ENCODE results near the gene FAM83D. TPM values are rescaled to one million over a fixed set of nuclear protein-coding genes. Genes with fewer than 3 reads are reported as not detected.

Gene FAM83D
- polyA plus RNA-seq, 2 of the 4 experiments (the other 2 are of a cell fraction): 57.1 to 58.3 TPM

GRCh38 chr20:38945012-38945411, 18.8 kb downstream of the FAM83D start:
- Histone ChIP-seq H3K9me3 (no peaks in the 10 kb centered on the region), H3K4me3 (no peak overlapping the region), H3K4me1 (no peaks in the 10 kb centered on the region), H3K27ac (no peak overlapping the region), H3K4me2 (no peak overlapping the region)
- ChIA-PET POLR2A (no interaction called here), CTCF (interaction anchor here (0.6 kb wide), 1 partner anchor 1620 kb away, joined by 3 read pairs; no protein-coding TSS in a partner anchor)
- no peak for FAIRE-seq
- no peak for DNase-seq (ENCODE audit: low read depth in 1 of 2, low spot score in 1 of 2)
- 88% methylated on average over 3 of the region's 3 CpGs for WGBS (ENCODE audit: missing lambda C conversion rate)
- ATAC-seq: no peak
- no peak for TF ChIP-seq CBX8 (IDR thresholded peaks at IDR 0.05)
- no peak for TF ChIP-seq HOXB13 (CRISPR knock-in tag; IDR thresholded peaks at IDR 0.05; ENCODE audit: low read depth)
- no peak for TF ChIP-seq HMGXB4 (CRISPR knock-in tag; IDR thresholded peaks at IDR 0.05; ENCODE audit: borderline replicate concordance)
- TF ChIP-seq ESRRA (IDR thresholded peaks at IDR 0.05; ENCODE audit: borderline replicate concordance, low read length): no peak
- TF ChIP-seq PHF8 (IDR thresholded peaks at IDR 0.05; ENCODE audit: borderline replicate concordance, low read depth): no peak
- no peak for TF ChIP-seq NR3C1 (IDR thresholded peaks at IDR 0.05)
- no peak for TF ChIP-seq REST (IDR thresholded peaks at IDR 0.05)
- TF ChIP-seq ZFP36 (IDR thresholded peaks at IDR 0.05; ENCODE audit: borderline replicate concordance, partially characterized antibody): no peak

- H3K4me1 ChIP-seq: no peaks in the 10 kb centered on the region
- ChIA-PET POLR2A (no interaction called here), CTCF (no interaction called here)
- whole genome bisulfite sequencing (ENCODE audit: missing lambda C conversion rate): 88% methylated on average over 3 of the region's 3 CpGs
- TF ChIP-seq KDM1A (IDR thresholded peaks at IDR 0.05; ENCODE audit: low read depth) (no peak), CBX8 (IDR thresholded peaks at IDR 0.05) (no peak), RCOR1 (IDR thresholded peaks at IDR 0.05; ENCODE audit: low read depth, low read length) (no peak), TFCP2L1 (CRISPR knock-in tag; IDR thresholded peaks at IDR 0.05) (no peak), JUNB (IDR thresholded peaks at IDR 0.05) (no peak), ZNF302 (CRISPR knock-in tag; IDR thresholded peaks at IDR 0.05) (no peak), NFE2L2 (conservative IDR thresholded peaks at IDR 0.05; ENCODE audit: low read length) (no peak)
- ATAC-seq: no peak
- no peaks in the 10 kb centered on the region for H3K9me3 ChIP-seq
- no peak overlapping the region for H3K27ac ChIP-seq
- no peak for FAIRE-seq
- no peak overlapping the region for H3K4me2 ChIP-seq
- no peak overlapping the region for H3K4me3 ChIP-seq
- DNase-seq (ENCODE audit: low read depth in 1 of 2, low spot score in 1 of 2): no peak
Measured at GRCh38 chr20:38946836-38947235, 20.6 kb downstream of the FAM83D start.

GRCh38 chr20:38947931-38948362, 21.7 kb downstream of the FAM83D start:
- no peak for ATAC-seq
- no peaks in the 10 kb centered on the region for H3K9me3 ChIP-seq
- TF ChIP-seq CHD4 (IDR thresholded peaks at IDR 0.05; ENCODE audit: borderline replicate concordance) (no peak), PBX3 (IDR thresholded peaks at IDR 0.05) (no peak), ZNF302 (CRISPR knock-in tag; IDR thresholded peaks at IDR 0.05) (no peak), EHMT2 (IDR thresholded peaks at IDR 0.05; ENCODE audit: low read depth) (no peak), NPAS2 (CRISPR knock-in tag; IDR thresholded peaks at IDR 0.05; ENCODE audit: borderline replicate concordance) (no peak), ZSCAN20 (CRISPR knock-in tag; IDR thresholded peaks at IDR 0.05) (no peak), HES2 (IDR thresholded peaks at IDR 0.05) (no peak), RNF2 (IDR thresholded peaks at IDR 0.05; ENCODE audit: borderline replicate concordance, low read depth) (no peak), CEBPB (IDR thresholded peaks at IDR 0.05) (no peak)
- FAIRE-seq: no peak
- ChIA-PET CTCF (interaction anchor here (1.8 to 4.5 kb wide), 2 partner anchors 14 to 22 kb away, joined by 7 to 16 read pairs; partner anchors contain the start of genes DHX35 and FAM83D), POLR2A (no interaction called here)
- WGBS (ENCODE audit: missing lambda C conversion rate): 93% methylated on average over 7 of the region's 7 CpGs
- H3K4me3 ChIP-seq: no peak overlapping the region
- no peak overlapping the region for H3K4me2 ChIP-seq
- DNase-seq (ENCODE audit: low read depth in 1 of 2, low spot score in 1 of 2): no peak
- H3K4me1 ChIP-seq: no peaks in the 10 kb centered on the region
- H3K27ac ChIP-seq: no peak overlapping the region
